ENCODE measurements around the gene CFAP43.

GRCh38 chr10:104113376-104113956, 118.7 kb downstream of the CFAP43 start:
- TF ChIP-seq PAX5 (IDR thresholded peaks at IDR 0.05; ENCODE audit: insufficient read depth, low read length, severe bottlenecking), result no peak
- TF ChIP-seq POLR2A (IDR thresholded peaks at IDR 0.05; ENCODE audit: low read depth, low read length), result no peak
- TF ChIP-seq TAF1 (IDR thresholded peaks at IDR 0.05; ENCODE audit: low read depth, low read length), result no peak
